Measurements from ENCODE around the gene GPER1. TPM values are rescaled to one million over a fixed set of nuclear protein-coding genes. Genes with fewer than 3 reads are reported as not detected.

Gene GPER1
- total and polyA plus RNA-seq, 2 experiments from 2014 or later: 0.89 TPM; not detected in 1

DNA sequence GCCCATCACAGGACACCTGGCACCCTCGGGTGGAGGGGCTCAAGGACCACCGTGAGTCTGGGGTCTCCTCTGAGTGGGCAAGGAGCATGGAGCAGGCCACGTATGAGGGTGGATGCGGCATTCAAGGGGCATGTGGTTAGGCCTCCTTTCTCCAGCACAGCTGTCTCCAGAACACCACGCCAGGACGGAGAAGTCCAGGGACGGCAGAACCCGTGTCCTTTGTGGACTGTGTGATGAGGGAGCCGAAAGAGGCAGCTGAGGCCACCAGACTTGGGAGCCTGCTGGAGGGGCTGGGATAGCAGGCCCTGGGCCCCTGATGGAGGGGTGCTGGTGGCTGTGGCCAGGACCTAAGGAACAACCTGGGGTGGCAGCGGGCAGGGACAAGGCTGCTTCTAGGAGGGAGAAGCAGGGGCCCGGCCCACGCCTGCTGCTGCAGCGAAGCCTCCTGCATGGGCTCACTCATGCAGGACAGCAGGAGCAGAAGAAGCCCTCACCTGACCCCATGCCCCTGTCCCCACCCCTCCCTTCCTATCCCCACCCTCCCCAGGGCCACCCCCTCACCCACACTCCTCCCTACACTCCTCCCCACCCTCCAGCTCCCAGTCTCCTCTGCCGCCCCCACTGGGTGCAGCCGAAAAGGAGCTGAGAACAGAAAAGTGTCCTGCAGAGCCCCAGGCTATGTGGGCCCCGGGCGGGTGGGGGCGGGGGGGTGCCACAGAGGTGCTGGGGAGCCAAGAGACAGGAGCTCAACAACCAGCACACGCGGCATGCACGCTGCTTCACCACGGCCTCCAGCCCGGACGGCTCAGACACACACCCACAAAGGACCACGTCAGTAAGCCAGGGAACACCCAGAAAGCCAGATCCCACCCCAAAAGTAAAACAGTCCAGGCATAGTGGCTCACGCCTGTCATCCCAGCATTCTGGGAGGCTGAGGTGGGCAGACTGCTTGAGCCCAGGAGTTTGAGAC lies 42.4 kb downstream of the GPER1 start:
- Mint-ChIP-seq H3K27me3 (ENCODE audit: insufficient read depth, low read depth, poor library complexity) (peaks cover 6% of the 10 kb centered on the region), H3K27ac (no peak overlapping the region), H3K4me1 (no peaks in the 10 kb centered on the region; the same call in 2 of the 3 replicates), H3K4me3 (no peak overlapping the region), H3K36me3 (ENCODE audit: low read depth) (peaks cover 39% of the 10 kb centered on the region), H3K9me3 (peaks cover 4% of the 10 kb centered on the region; the same call in 1 of the 3 replicates)
- peaks cover 4% of the 10 kb centered on the region; the same call in 1 of the 2 replicates for H4K20me1 ChIP-seq (replicated peaks; ENCODE audit: insufficient read depth)
- H3K79me2 ChIP-seq (replicated peaks; ENCODE audit: insufficient read depth): peaks cover 51% of the 10 kb centered on the region
- H3K27me3 ChIP-seq (ENCODE audit: insufficient read depth): no peaks in the 10 kb centered on the region
- no peaks in the 10 kb centered on the region for H3K9me2 ChIP-seq (ENCODE audit: insufficient read depth)
- H3F3A ChIP-seq (replicated peaks; ENCODE audit: low read depth): no peaks in the 10 kb centered on the region
- H3K4me3 ChIP-seq: no peak overlapping the region
- ATAC-seq (no peak), DNase-seq (ENCODE audit: low spot score) (no peak)
- no peak overlapping the region for H2AFZ ChIP-seq
- no peaks in the 10 kb centered on the region for H3K4me1 ChIP-seq (ENCODE audit: insufficient read depth)
- TF ChIP-seq, protein P1, sequence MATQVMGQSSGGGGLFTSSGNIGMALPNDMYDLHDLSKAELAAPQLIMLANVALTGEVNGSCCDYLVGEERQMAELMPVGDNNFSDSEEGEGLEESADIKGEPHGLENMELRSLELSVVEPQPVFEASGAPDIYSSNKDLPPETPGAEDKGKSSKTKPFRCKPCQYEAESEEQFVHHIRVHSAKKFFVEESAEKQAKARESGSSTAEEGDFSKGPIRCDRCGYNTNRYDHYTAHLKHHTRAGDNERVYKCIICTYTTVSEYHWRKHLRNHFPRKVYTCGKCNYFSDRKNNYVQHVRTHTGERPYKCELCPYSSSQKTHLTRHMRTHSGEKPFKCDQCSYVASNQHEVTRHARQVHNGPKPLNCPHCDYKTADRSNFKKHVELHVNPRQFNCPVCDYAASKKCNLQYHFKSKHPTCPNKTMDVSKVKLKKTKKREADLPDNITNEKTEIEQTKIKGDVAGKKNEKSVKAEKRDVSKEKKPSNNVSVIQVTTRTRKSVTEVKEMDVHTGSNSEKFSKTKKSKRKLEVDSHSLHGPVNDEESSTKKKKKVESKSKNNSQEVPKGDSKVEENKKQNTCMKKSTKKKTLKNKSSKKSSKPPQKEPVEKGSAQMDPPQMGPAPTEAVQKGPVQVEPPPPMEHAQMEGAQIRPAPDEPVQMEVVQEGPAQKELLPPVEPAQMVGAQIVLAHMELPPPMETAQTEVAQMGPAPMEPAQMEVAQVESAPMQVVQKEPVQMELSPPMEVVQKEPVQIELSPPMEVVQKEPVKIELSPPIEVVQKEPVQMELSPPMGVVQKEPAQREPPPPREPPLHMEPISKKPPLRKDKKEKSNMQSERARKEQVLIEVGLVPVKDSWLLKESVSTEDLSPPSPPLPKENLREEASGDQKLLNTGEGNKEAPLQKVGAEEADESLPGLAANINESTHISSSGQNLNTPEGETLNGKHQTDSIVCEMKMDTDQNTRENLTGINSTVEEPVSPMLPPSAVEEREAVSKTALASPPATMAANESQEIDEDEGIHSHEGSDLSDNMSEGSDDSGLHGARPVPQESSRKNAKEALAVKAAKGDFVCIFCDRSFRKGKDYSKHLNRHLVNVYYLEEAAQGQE (IDR thresholded peaks at IDR 0.05; ENCODE audit: unreplicated experiment): no peak
- TF ChIP-seq, protein P2, sequence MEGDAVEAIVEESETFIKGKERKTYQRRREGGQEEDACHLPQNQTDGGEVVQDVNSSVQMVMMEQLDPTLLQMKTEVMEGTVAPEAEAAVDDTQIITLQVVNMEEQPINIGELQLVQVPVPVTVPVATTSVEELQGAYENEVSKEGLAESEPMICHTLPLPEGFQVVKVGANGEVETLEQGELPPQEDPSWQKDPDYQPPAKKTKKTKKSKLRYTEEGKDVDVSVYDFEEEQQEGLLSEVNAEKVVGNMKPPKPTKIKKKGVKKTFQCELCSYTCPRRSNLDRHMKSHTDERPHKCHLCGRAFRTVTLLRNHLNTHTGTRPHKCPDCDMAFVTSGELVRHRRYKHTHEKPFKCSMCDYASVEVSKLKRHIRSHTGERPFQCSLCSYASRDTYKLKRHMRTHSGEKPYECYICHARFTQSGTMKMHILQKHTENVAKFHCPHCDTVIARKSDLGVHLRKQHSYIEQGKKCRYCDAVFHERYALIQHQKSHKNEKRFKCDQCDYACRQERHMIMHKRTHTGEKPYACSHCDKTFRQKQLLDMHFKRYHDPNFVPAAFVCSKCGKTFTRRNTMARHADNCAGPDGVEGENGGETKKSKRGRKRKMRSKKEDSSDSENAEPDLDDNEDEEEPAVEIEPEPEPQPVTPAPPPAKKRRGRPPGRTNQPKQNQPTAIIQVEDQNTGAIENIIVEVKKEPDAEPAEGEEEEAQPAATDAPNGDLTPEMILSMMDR (conservative IDR thresholded peaks at IDR 0.05; ENCODE audit: low read depth in 2 of 2): no peak
- no peak for TF ChIP-seq STAT1 (IDR thresholded peaks at IDR 0.05; ENCODE audit: unreplicated experiment)
- no peak for TF ChIP-seq ZNF331 (CRISPR knock-in tag; IDR thresholded peaks at IDR 0.05; ENCODE audit: low read depth)
- no peak for TF ChIP-seq NANOG (IDR thresholded peaks at IDR 0.05; ENCODE audit: borderline replicate concordance)
- no peak for TF ChIP-seq EZH2 (IDR thresholded peaks at IDR 0.05; ENCODE audit: low read depth, unreplicated experiment)
- TF ChIP-seq, protein P3, sequence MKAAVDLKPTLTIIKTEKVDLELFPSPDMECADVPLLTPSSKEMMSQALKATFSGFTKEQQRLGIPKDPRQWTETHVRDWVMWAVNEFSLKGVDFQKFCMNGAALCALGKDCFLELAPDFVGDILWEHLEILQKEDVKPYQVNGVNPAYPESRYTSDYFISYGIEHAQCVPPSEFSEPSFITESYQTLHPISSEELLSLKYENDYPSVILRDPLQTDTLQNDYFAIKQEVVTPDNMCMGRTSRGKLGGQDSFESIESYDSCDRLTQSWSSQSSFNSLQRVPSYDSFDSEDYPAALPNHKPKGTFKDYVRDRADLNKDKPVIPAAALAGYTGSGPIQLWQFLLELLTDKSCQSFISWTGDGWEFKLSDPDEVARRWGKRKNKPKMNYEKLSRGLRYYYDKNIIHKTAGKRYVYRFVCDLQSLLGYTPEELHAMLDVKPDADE (IDR thresholded peaks at IDR 0.05): no peak
- no peak for TF ChIP-seq ZNF114 (CRISPR knock-in tag; IDR thresholded peaks at IDR 0.05)
- TF ChIP-seq CREB1 (CRISPR knock-in tag; IDR thresholded peaks at IDR 0.05; ENCODE audit: low read depth): no peak
- no peak for TF ChIP-seq EZH2phosphoT487 (IDR thresholded peaks at IDR 0.05; ENCODE audit: unreplicated experiment)
- 0 out of 2 replicates have a peak, but pooled peaks cover 5% of the 10 kb centered on the region for H3K36me3 ChIP-seq (ENCODE audit: insufficient read depth)
- H3K4me2 ChIP-seq: no peak overlapping the region
- H3K27ac ChIP-seq (ENCODE audit: low read depth): no peak overlapping the region
